SU-DHL-6 (cell line): ENCODE results near the gene UBTF.

Experiments used
- H2AFZ ChIP-seq: fragments of 200-600 bp; sonication (generic); 2 replicates; pipeline ENCODE4 v1.6.1; 2014; ENCODE audit warnings: low read depth, mild to moderate bottlenecking, moderate library complexity, mixed read lengths, antibody characterized with exemption, low read length; ENCODE audit not compliant: severe bottlenecking
- H3F3A ChIP-seq: fragments of 200-600 bp; shearing (Covaris generic); 2 replicates; pipeline ENCODE4 v1.6.0; 2016; ENCODE audit warnings: antibody characterized with exemption, mild to moderate bottlenecking; ENCODE audit not compliant: insufficient read depth
- H3K27ac ChIP-seq: fragments of 200-600 bp; sonication (generic); 2 replicates; pipeline ENCODE4 v1.5.1; 2016; ENCODE audit warnings: low read depth, mild to moderate bottlenecking, low read length, moderate library complexity, mixed read lengths
- H3K27me3 ChIP-seq: fragments of 200-600 bp; sonication (generic), shearing (Covaris generic); 2 replicates; pipeline ENCODE4 v1.6.0; 2014; ENCODE audit warnings: mild to moderate bottlenecking, low read length
- H3K36me3 ChIP-seq: fragments of 200-600 bp; sonication (generic); 2 replicates; pipeline ENCODE4 v1.6.1; 2014; ENCODE audit warnings: mild to moderate bottlenecking, low read length, mixed read lengths
- H3K4me2 ChIP-seq: fragments of 300-600, 200-600 bp; shearing (Covaris generic), sonication (generic); 2 replicates; pipeline ENCODE4 v1.6.0; 2014; ENCODE audit warnings: low read length, low read depth, mild to moderate bottlenecking; ENCODE audit not compliant: poor library complexity, severe bottlenecking
- H3K4me3 ChIP-seq: fragments of 200-600 bp; sonication (generic); 2 replicates; pipeline ENCODE4 v1.5.1; 2014; ENCODE audit warnings: antibody characterized with exemption, low read length, mild to moderate bottlenecking, mixed read lengths; ENCODE audit not compliant: insufficient read depth, poor library complexity, severe bottlenecking
- H3K79me2 ChIP-seq: fragments of 200-600 bp; sonication (generic); 2 replicates; pipeline ENCODE4 v1.6.1; 2014; ENCODE audit warnings: mild to moderate bottlenecking, low read length, moderate library complexity; ENCODE audit not compliant: insufficient read depth
- H3K9ac ChIP-seq: fragments of 200-600 bp; sonication (generic); 2 replicates; pipeline ENCODE4 v1.7.0; 2014; ENCODE audit warnings: mild to moderate bottlenecking, low read length
- H3K9me2 ChIP-seq: fragments of 200-600 bp; sonication (generic); replicated peaks from 2 replicates; pipeline ENCODE4 v1.6.1; 2014; ENCODE audit warnings: low read length; ENCODE audit not compliant: insufficient read depth
- H3K9me3 ChIP-seq: fragments of 200-600 bp; sonication (generic); 2 replicates; pipeline ENCODE4 v1.6.1; 2014; ENCODE audit warnings: low read length, mixed read lengths; ENCODE audit not compliant: insufficient read depth
- H4K20me1 ChIP-seq: fragments of 200-600 bp; sonication (generic); 2 replicates; pipeline ENCODE4 v1.6.1; 2014; ENCODE audit warnings: low read depth, mild to moderate bottlenecking, antibody characterized with exemption, low read length, moderate library complexity, mixed read lengths
- EZH2phosphoT487 ChIP-seq: fragments of 200-600 bp; sonication (generic), shearing (Covaris generic); conservative IDR thresholded peaks from 2 replicates; pipeline ENCODE4 v1.6.1; 2018; ENCODE audit warnings: mild to moderate bottlenecking, antibody characterized with exemption, low read length, moderate library complexity, mixed read lengths
- TF ChIP-seq, protein P1 (sequence below): fragments of 200-600 bp; sonication (generic); IDR thresholded peaks from one replicate; pipeline ENCODE4 v1.5.1; 2017; ENCODE audit warnings: antibody characterized with exemption, mild to moderate bottlenecking, low read length, moderate library complexity; ENCODE audit not compliant: insufficient read depth, poor library complexity, severe bottlenecking

Gene UBTF

DNA sequence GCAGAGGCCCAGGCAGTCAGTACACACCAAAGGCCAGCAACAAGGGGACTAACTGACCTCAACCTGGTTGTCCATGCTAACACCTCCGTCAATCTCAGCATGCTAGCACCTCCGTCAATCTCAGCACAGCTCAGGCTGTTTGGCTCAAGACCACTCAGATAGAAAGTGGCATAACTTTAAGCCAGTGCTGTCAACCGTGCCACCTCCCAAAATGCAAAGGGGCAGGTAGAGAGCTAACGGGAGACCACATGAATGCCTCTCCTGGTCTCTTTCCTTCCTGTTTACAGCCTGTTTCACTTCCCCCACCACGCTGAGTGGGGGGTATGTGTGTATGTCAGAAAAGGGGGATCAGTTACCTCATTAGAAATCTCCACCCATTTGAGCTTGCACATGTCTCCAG lies 3.3 kb downstream of the UBTF start:
- no peaks in the 10 kb centered on the region for H3K9me3 ChIP-seq
- peak overlapping the region; percentile 95 for H3K27ac ChIP-seq
- H4K20me1 ChIP-seq = no peaks in the 10 kb centered on the region
- peak overlapping the region; percentile 82 for H3K4me3 ChIP-seq
- peaks cover 16% of the 10 kb centered on the region; the same call in 1 of the 2 replicates for H3F3A ChIP-seq
- peaks cover 31% of the 10 kb centered on the region for H3K79me2 ChIP-seq
- peak overlapping the region; percentile 93 for H3K9ac ChIP-seq
- H3K27me3 ChIP-seq = no peaks in the 10 kb centered on the region
- peak overlapping the region; percentile 91 for H3K4me2 ChIP-seq
- H2AFZ ChIP-seq = no peak overlapping the region
- TF ChIP-seq, protein P1, sequence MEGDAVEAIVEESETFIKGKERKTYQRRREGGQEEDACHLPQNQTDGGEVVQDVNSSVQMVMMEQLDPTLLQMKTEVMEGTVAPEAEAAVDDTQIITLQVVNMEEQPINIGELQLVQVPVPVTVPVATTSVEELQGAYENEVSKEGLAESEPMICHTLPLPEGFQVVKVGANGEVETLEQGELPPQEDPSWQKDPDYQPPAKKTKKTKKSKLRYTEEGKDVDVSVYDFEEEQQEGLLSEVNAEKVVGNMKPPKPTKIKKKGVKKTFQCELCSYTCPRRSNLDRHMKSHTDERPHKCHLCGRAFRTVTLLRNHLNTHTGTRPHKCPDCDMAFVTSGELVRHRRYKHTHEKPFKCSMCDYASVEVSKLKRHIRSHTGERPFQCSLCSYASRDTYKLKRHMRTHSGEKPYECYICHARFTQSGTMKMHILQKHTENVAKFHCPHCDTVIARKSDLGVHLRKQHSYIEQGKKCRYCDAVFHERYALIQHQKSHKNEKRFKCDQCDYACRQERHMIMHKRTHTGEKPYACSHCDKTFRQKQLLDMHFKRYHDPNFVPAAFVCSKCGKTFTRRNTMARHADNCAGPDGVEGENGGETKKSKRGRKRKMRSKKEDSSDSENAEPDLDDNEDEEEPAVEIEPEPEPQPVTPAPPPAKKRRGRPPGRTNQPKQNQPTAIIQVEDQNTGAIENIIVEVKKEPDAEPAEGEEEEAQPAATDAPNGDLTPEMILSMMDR = no peak
- TF ChIP-seq EZH2phosphoT487 = no peak
- H3K9me2 ChIP-seq = no peaks in the 10 kb centered on the region
- peaks cover 11% of the 10 kb centered on the region for H3K36me3 ChIP-seq

DNA sequence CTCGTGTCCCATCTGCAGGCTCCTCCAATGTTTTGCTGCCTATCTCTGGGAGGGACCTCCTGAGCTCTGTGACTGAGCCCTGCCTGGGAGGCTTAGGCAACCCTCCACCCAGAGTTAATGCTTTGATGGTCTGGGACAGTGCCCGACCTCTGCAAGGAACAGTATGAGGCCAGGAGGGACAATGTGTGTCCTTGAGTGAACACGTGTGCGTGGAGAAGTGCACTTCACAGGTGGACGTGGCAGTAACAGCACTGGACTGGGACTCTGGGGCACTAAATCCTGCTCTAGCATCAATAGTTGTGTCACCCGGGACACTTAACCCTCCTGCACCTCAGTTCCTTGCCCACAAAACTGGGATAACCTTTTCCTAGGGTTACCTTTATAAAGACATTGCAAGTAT lies 4.6 kb downstream of the UBTF start:
- peaks cover 11% of the 10 kb centered on the region for H3K36me3 ChIP-seq

DNA sequence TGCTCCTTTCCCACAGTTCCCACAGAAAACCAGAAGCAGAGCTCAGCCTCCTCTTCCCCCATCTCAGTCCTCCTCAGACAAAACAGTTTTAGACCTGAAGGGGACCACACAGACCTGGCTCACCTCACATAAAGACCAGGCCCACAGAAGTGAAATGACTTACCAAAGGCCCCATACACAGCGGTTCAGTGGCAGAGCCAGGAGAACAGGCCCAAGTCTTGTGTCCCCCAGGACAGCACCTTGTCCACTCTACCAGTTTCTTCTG lies 5.3 kb downstream of the UBTF start:
- Histone ChIP-seq H3K9me2 (no peaks in the 10 kb centered on the region), H3K9me3 (no peaks in the 10 kb centered on the region), H3K79me2 (peaks cover 32% of the 10 kb centered on the region), H2AFZ (no peak overlapping the region), H3K9ac (no peak overlapping the region), H3K36me3 (peaks cover 16% of the 10 kb centered on the region), H4K20me1 (no peaks in the 10 kb centered on the region), H3K4me3 (no peak overlapping the region), H3K27me3 (no peaks in the 10 kb centered on the region), H3F3A (peaks cover 21% of the 10 kb centered on the region; the same call in 1 of the 2 replicates), H3K4me2 (no peak overlapping the region), H3K27ac (no peak overlapping the region)
- TF ChIP-seq, protein P1 = no peak
- TF ChIP-seq EZH2phosphoT487 = no peak

More for the DNA sequence above, 4.6 kb downstream of the UBTF start:
- Histone ChIP-seq H3K4me3 (no peak overlapping the region), H3K27ac (no peak overlapping the region), H3K4me2 (no peak overlapping the region), H3K9me2 (no peaks in the 10 kb centered on the region), H3K27me3 (no peaks in the 10 kb centered on the region), H3K79me2 (peaks cover 28% of the 10 kb centered on the region), H4K20me1 (no peaks in the 10 kb centered on the region), H2AFZ (no peak overlapping the region), H3F3A (peaks cover 21% of the 10 kb centered on the region; the same call in 1 of the 2 replicates), H3K9me3 (no peaks in the 10 kb centered on the region), H3K9ac (no peak overlapping the region)
- TF ChIP-seq, protein P1 = no peak
- TF ChIP-seq EZH2phosphoT487 = no peak
